T-helper 2 cell treated with Interferon-gamma antibody and Interleukin-4, amounts not matched to agents 5 μg/mL and 100 μg/mL, for 36 hours (primary cell): ENCODE data around the gene IDH3A.

Experiments used
- DNase-seq: peaks from one replicate; pipeline ENCODE4 v3.0.0; 2021; ENCODE audit warnings: low spot score
- H3K27ac Mint-ChIP-seq: one replicate; pipeline ENCODE4 v1.8.0; 2021; ENCODE audit warnings: mild to moderate bottlenecking, mixed read lengths
- H3K27me3 Mint-ChIP-seq: one replicate; pipeline ENCODE4 v1.8.0; 2021; ENCODE audit warnings: low read depth, mixed read lengths
- H3K36me3 Mint-ChIP-seq: one replicate; pipeline ENCODE4 v1.8.0; 2021; ENCODE audit warnings: low read depth, mixed read lengths
- H3K4me1 Mint-ChIP-seq: one replicate; pipeline ENCODE4 v1.8.0; 2021; ENCODE audit warnings: low read depth, mixed read lengths
- H3K4me3 Mint-ChIP-seq: one replicate; pipeline ENCODE4 v1.8.0; 2022; ENCODE audit warnings: mild to moderate bottlenecking, moderate library complexity, mixed read lengths
- H3K9me3 Mint-ChIP-seq: one replicate; pipeline ENCODE4 v1.8.0; 2021; ENCODE audit warnings: mixed read lengths

The IDH3A gene

GRCh38 chr15:78110096-78110495 lies 39.1 kb upstream of the IDH3A start:
- Mint-ChIP-seq H3K36me3 (no peaks in the 10 kb centered on the region), H3K9me3 (no peaks in the 10 kb centered on the region)

GRCh38 chr15:78110916-78111475 lies 38.2 kb upstream of the IDH3A start:
- no peaks in the 10 kb centered on the region for H3K36me3 Mint-ChIP-seq
- H3K27me3 Mint-ChIP-seq, result no peaks in the 10 kb centered on the region
- no peak overlapping the region for H3K4me3 Mint-ChIP-seq
- H3K27ac Mint-ChIP-seq, result no peak overlapping the region
- no peaks in the 10 kb centered on the region for H3K9me3 Mint-ChIP-seq
- H3K4me1 Mint-ChIP-seq, result peaks cover 26% of the 10 kb centered on the region
- DNase-seq, result no peak

More at GRCh38 chr15:78110096-78110495, 39.1 kb upstream of the IDH3A start:
- H3K27me3 Mint-ChIP-seq, result no peaks in the 10 kb centered on the region
- no peak overlapping the region for H3K27ac Mint-ChIP-seq
- peaks cover 34% of the 10 kb centered on the region for H3K4me1 Mint-ChIP-seq
- H3K4me3 Mint-ChIP-seq, result no peak overlapping the region
- DNase-seq, result no peak

- Mint-ChIP-seq H3K4me1 (peaks cover 21% of the 10 kb centered on the region), H3K27me3 (no peaks in the 10 kb centered on the region), H3K27ac (no peak overlapping the region), H3K9me3 (no peaks in the 10 kb centered on the region), H3K4me3 (no peak overlapping the region), H3K36me3 (no peaks in the 10 kb centered on the region)
- no peak for DNase-seq
Observed at GRCh38 chr15:78111788-78112187, 37.4 kb upstream of the IDH3A start.

- H3K27ac Mint-ChIP-seq, result no peak overlapping the region
- peaks cover 15% of the 10 kb centered on the region for H3K4me1 Mint-ChIP-seq
- H3K4me3 Mint-ChIP-seq, result no peak overlapping the region
- H3K27me3 Mint-ChIP-seq, result no peaks in the 10 kb centered on the region
- no peaks in the 10 kb centered on the region for H3K36me3 Mint-ChIP-seq
- DNase-seq, result no peak
- no peaks in the 10 kb centered on the region for H3K9me3 Mint-ChIP-seq
Observed at GRCh38 chr15:78112551-78112950, 36.6 kb upstream of the IDH3A start.

- H3K4me3 Mint-ChIP-seq, result no peak overlapping the region
- no peaks in the 10 kb centered on the region for H3K36me3 Mint-ChIP-seq
- H3K9me3 Mint-ChIP-seq, result no peaks in the 10 kb centered on the region
- peaks cover 3% of the 10 kb centered on the region for H3K27me3 Mint-ChIP-seq
- H3K4me1 Mint-ChIP-seq, result peaks cover 3% of the 10 kb centered on the region
- no peak for DNase-seq
- H3K27ac Mint-ChIP-seq, result no peak overlapping the region
Observed at GRCh38 chr15:78120523-78120922, 28.6 kb upstream of the IDH3A start.

- no peak overlapping the region for H3K27ac Mint-ChIP-seq
- peaks cover 9% of the 10 kb centered on the region for H3K4me1 Mint-ChIP-seq
- no peaks in the 10 kb centered on the region for H3K9me3 Mint-ChIP-seq
- no peaks in the 10 kb centered on the region for H3K36me3 Mint-ChIP-seq
- no peaks in the 10 kb centered on the region for H3K27me3 Mint-ChIP-seq
- no peak for DNase-seq
- no peak overlapping the region for H3K4me3 Mint-ChIP-seq
Observed at GRCh38 chr15:78125267-78125666, 23.9 kb upstream of the IDH3A start.

- Mint-ChIP-seq H3K4me3 (no peak overlapping the region), H3K27ac (no peak overlapping the region), H3K27me3 (no peaks in the 10 kb centered on the region), H3K36me3 (no peaks in the 10 kb centered on the region), H3K9me3 (no peaks in the 10 kb centered on the region), H3K4me1 (peaks cover 16% of the 10 kb centered on the region)
- no peak for DNase-seq
Observed at GRCh38 chr15:78127882-78128281, 21.3 kb upstream of the IDH3A start.

- Mint-ChIP-seq H3K4me3 (no peak overlapping the region), H3K27me3 (no peaks in the 10 kb centered on the region), H3K4me1 (peaks cover 23% of the 10 kb centered on the region), H3K9me3 (no peaks in the 10 kb centered on the region), H3K36me3 (no peaks in the 10 kb centered on the region), H3K27ac (peak overlapping the region; percentile 51)
- no peak for DNase-seq
Observed at GRCh38 chr15:78129077-78129750, 19.9 kb upstream of the IDH3A start.

GRCh38 chr15:78129751-78130287 lies 19.3 kb upstream of the IDH3A start:
- H3K27me3 Mint-ChIP-seq, result no peaks in the 10 kb centered on the region
- no peaks in the 10 kb centered on the region for H3K9me3 Mint-ChIP-seq
- H3K27ac Mint-ChIP-seq, result peak overlapping the region; percentile 51
- peaks cover 23% of the 10 kb centered on the region for H3K4me1 Mint-ChIP-seq
- H3K4me3 Mint-ChIP-seq, result peak overlapping the region; percentile 86
- no peak for DNase-seq
- no peaks in the 10 kb centered on the region for H3K36me3 Mint-ChIP-seq

- no peak for DNase-seq
- peaks cover 23% of the 10 kb centered on the region for H3K4me1 Mint-ChIP-seq
- peak overlapping the region; percentile 79 for H3K27ac Mint-ChIP-seq
- H3K27me3 Mint-ChIP-seq, result no peaks in the 10 kb centered on the region
- H3K36me3 Mint-ChIP-seq, result no peaks in the 10 kb centered on the region
- H3K4me3 Mint-ChIP-seq, result peak overlapping the region; percentile 86
- H3K9me3 Mint-ChIP-seq, result no peaks in the 10 kb centered on the region
Observed at GRCh38 chr15:78130466-78131294, 18.5 kb upstream of the IDH3A start.

- Mint-ChIP-seq H3K36me3 (no peaks in the 10 kb centered on the region), H3K27me3 (no peaks in the 10 kb centered on the region), H3K27ac (peak within 1 kb of the TSS; percentile 79), H3K4me1 (peaks cover 22% of the 10 kb centered on the region), H3K9me3 (no peaks in the 10 kb centered on the region), H3K4me3 (peak within 1 kb of the TSS; percentile 88)
- peak; percentile 79 for DNase-seq
Observed at GRCh38 chr15:78131295-78132061, 17.7 kb upstream of the IDH3A start, which contains the start of gene CIB2. Gene CIB2, minus strand, starts transcription at chr15:78131445. Its CDS starts 230 bp downstream, at chr15:78131215.

- no peaks in the 10 kb centered on the region for H3K9me3 Mint-ChIP-seq
- peaks cover 18% of the 10 kb centered on the region for H3K4me1 Mint-ChIP-seq
- DNase-seq, result no peak
- H3K36me3 Mint-ChIP-seq, result no peaks in the 10 kb centered on the region
- H3K27ac Mint-ChIP-seq, result peak overlapping the region; percentile 31
- no peak overlapping the region for H3K4me3 Mint-ChIP-seq
- H3K27me3 Mint-ChIP-seq, result no peaks in the 10 kb centered on the region
Observed at GRCh38 chr15:78133801-78134200, 15.4 kb upstream of the IDH3A start.

GRCh38 chr15:78139578-78139977 lies 9.6 kb upstream of the IDH3A start:
- Mint-ChIP-seq H3K9me3 (no peaks in the 10 kb centered on the region), H3K27ac (no peak overlapping the region), H3K4me1 (peaks cover 2% of the 10 kb centered on the region), H3K4me3 (no peak overlapping the region), H3K36me3 (no peaks in the 10 kb centered on the region), H3K27me3 (peaks cover 3% of the 10 kb centered on the region)
- no peak for DNase-seq
